K562 (cell line): ENCODE data around the gene YAE1. TPM values are rescaled to one million over a fixed set of nuclear protein-coding genes. Genes with fewer than 3 reads are reported as not detected.

Experiments used
- ADNP ChIP-seq: fragments of 200-800 bp; sonication (Bioruptor generic); IDR thresholded peaks from 2 replicates; pipeline ENCODE4 v1.6.1; 2016; ENCODE audit warnings: missing genetic modification characterization, missing compliant biosample characterization
- AFF1 ChIP-seq, 2 experiments: fragments of 450-650 bp; IDR thresholded peaks; 2 replicates each; pipeline ENCODE4 v1.6.1; 2018; ENCODE audit warnings: mild to moderate bottlenecking in 2 of 2, low read depth in 1 of 2; ENCODE audit not compliant: partially characterized antibody in 2 of 2
- CBX1 ChIP-seq: sonication (generic); IDR thresholded peaks from 2 replicates; pipeline ENCODE4 v1.6.1; 2016; ENCODE audit warnings: antibody characterized with exemption, low read depth, mild to moderate bottlenecking
- CHAMP1 ChIP-seq: fragments of 450-650 bp; IDR thresholded peaks from 2 replicates; pipeline ENCODE4 v1.6.1; 2016; ENCODE audit warnings: mild to moderate bottlenecking
- FOXA3 ChIP-seq, 2 experiments: fragments of 450-650 bp in 1 of 2; sonication (generic) in 1 of 2; formaldehyde crosslinking; IDR thresholded peaks in 1 of 2; conservative IDR thresholded peaks in 1 of 2; 2 replicates each; pipeline versions ENCODE4 v1.4.0 to v1.8.0; 2020 to 2022; ENCODE audit warnings: mild to moderate bottlenecking in 2 of 2, missing genetic modification reagents in 1 of 2
- GTF2F1 ChIP-seq: IDR thresholded peaks from 2 replicates; pipeline ENCODE4 v1.6.1; 2011; ENCODE audit warnings: low read depth, low read length, improper control_type of control experiment
- HNRNPLL ChIP-seq: fragments of 200-400 bp; formaldehyde crosslinking; IDR thresholded peaks from 2 replicates; pipeline ENCODE4 v1.6.1; 2017; ENCODE audit warnings: low read length, low read depth, mild to moderate bottlenecking; ENCODE audit not compliant: poor library complexity, severe bottlenecking
- IRF2 ChIP-seq: sonication (generic); formaldehyde crosslinking; IDR thresholded peaks from 2 replicates; pipeline ENCODE4 v1.8.1; 2022; ENCODE audit warnings: mild to moderate bottlenecking, missing genetic modification reagents
- KDM4B ChIP-seq, 2 experiments: fragments of 450-650 bp in 1 of 2; sonication (generic) in 1 of 2; IDR thresholded peaks; 2 replicates each; pipeline ENCODE4 v1.6.1; 2016 to 2017; ENCODE audit warnings: borderline replicate concordance in 2 of 2, antibody characterized with exemption in 1 of 2, low read depth in 1 of 2, mild to moderate bottlenecking in 1 of 2
- KHSRP ChIP-seq: fragments of 450-650 bp; IDR thresholded peaks from 2 replicates; pipeline ENCODE4 v1.6.1; 2017
- MTF1 ChIP-seq: fragments of 250-450 bp; sonication (Bioruptor Pico); IDR thresholded peaks from 2 replicates; pipeline ENCODE4 v1.9.0; 2021; ENCODE audit warnings: moderate library complexity, mild to moderate bottlenecking, inconsistent platforms, borderline replicate concordance
- NR2C2 ChIP-seq, 2 experiments: fragments of 200-800 bp in 1 of 2; sonication (Bioruptor generic) in 1 of 2; sonication (generic) in 1 of 2; formaldehyde crosslinking in 1 of 2; IDR thresholded peaks; 2 replicates each; pipeline versions ENCODE4 v1.6.1 to v1.8.0; 2016 to 2022; ENCODE audit warnings: mild to moderate bottlenecking in 1 of 2, missing compliant biosample characterization in 1 of 2, missing genetic modification characterization in 1 of 2, missing genetic modification reagents in 1 of 2
- POLR2H ChIP-seq: IDR thresholded peaks from 2 replicates; pipeline ENCODE4 v1.6.1; 2016; ENCODE audit warnings: missing genetic modification characterization, low read depth, mild to moderate bottlenecking, control low read depth, missing compliant biosample characterization, moderate library complexity
- RFX5 ChIP-seq: IDR thresholded peaks from 2 replicates; pipeline ENCODE4 v1.6.1; 2011; ENCODE audit warnings: low read depth, mild to moderate bottlenecking, improper control_type of control experiment, low read length
- SIRT6 ChIP-seq: IDR thresholded peaks from one replicate; pipeline ENCODE4 v1.6.1; 2012; ENCODE audit warnings: low read depth, mild to moderate bottlenecking, control low read depth, inconsistent platforms, low read length, moderate library complexity
- TBL1XR1 ChIP-seq, 2 experiments: IDR thresholded peaks; 2 replicates each; pipeline ENCODE4 v1.6.1; 2012; ENCODE audit warnings: improper control_type of control experiment in 2 of 2, low read length in 2 of 2, mild to moderate bottlenecking in 1 of 2
- THAP7 ChIP-seq: fragments of 250-450 bp; sonication (Bioruptor Pico); IDR thresholded peaks from 2 replicates; pipeline ENCODE4 v1.5.0; 2021
- ZNF133 ChIP-seq: fragments of 250-450 bp; sonication (Bioruptor Pico); IDR thresholded peaks from 2 replicates; pipeline ENCODE4 v1.4.0; 2020; ENCODE audit warnings: mild to moderate bottlenecking
- ZNF696 ChIP-seq: fragments of 250-450 bp; sonication (Bioruptor Pico); conservative IDR thresholded peaks from 2 replicates; pipeline ENCODE4 v1.4.0; 2020; ENCODE audit warnings: mild to moderate bottlenecking, moderate library complexity
- polyA plus RNA-seq, 8 experiments: library from polyadenylated mRNA; depleted of rRNA in 4 of 8; stranded (reverse) in 5 of 8; unstranded in 3 of 8; fragments of >200 nt; fragmentation: Nextera tagmentation in 2 of 8; fragmentation: Illumina TruSeq in 1 of 8; extraction: Ambion mirVana in 2 of 8; extraction: Trizol in 1 of 8; gene quantifications; 2 replicates each; pipeline versions ENCODE4 v1.2.1 to v1.2.3, GENCODE V29; 2011 to 2014; ENCODE audit warnings: inconsistent platforms in 1 of 8, missing spikeins in 1 of 8
- total RNA-seq, 7 experiments: library from RNA; depleted of rRNA in 6 of 7; stranded (reverse); fragments of >200 nt in 6 of 7; fragmentation: Illumina TruSeq in 2 of 7; extraction: Trizol in 2 of 7; gene quantifications; 2 replicates each; pipeline versions ENCODE4 v1.2.1 to v1.2.3, GENCODE V29; 2011 to 2021; ENCODE audit warnings: low replicate concordance in 1 of 7

Gene YAE1
- total and polyA plus RNA-seq, 9 of the 15 experiments (the other 6 are each of a cell fraction or from before 2014, with no cell fraction given) = 15.2 to 63.4 (median 30.1) TPM

GRCh38 chr7:39566023-39566921 lies at the start of gene YAE1 (continued):
- TF ChIP-seq AFF1 (IDR thresholded peaks at IDR 0.05; ENCODE audit: low read depth in 1 of 2, partially characterized antibody in 2 of 2) (peak in 1 of 2 experiments; percentile 13), ZNF696 (no peak), KHSRP (no peak), ADNP (tag) (no peak), TBL1XR1 (IDR thresholded peaks at IDR 0.05; ENCODE audit: low read length in 2 of 2) (peak in 1 of 2 experiments; percentile 24; a peak in 1 of 4 replicates), MTF1 (CRISPR knock-in tag) (no peak), KDM4B (IDR thresholded peaks at IDR 0.05; ENCODE audit: borderline replicate concordance in 2 of 2, low read depth in 1 of 2) (peak in 1 of 2 experiments; percentile 97; a peak in 2 of 4 replicates), FOXA3 (CRISPR knock-in tag; conservative IDR thresholded peaks at IDR 0.05 in 1 of 2, IDR thresholded peaks at IDR 0.05 in 1 of 2) (no peak), CBX1 (peak; percentile 62; the same call in 1 of the 2 replicates), RFX5 (no peak), CHAMP1 (no peak), IRF2 (CRISPR knock-in tag) (no peak), THAP7 (CRISPR knock-in tag) (no peak), NR2C2 (CRISPR knock-in tag; IDR thresholded peaks at IDR 0.05) (peak; percentile 94), NR2C2 (tag; IDR thresholded peaks at IDR 0.05) (peak; percentile 99), POLR2H (tag) (peak; percentile 68), HNRNPLL (peak; percentile 51), ZNF133 (CRISPR knock-in tag) (no peak), SIRT6 (no peak), GTF2F1 (peak; percentile 68; the same call in 1 of the 2 replicates)
